Activated T-helper 1 cell treated with anti-CD3 and anti-CD28 coated beads, Interleukin-2, amount 50 U/mL, for 16 hours (primary cell): ENCODE measurements around the gene TCP1.
"Not testable (repeated sequence)": the region's sequence is repeated elsewhere in the genome, so short reads cannot be mapped to it uniquely, and the experiment has no call there.

ENCODE experiments used
- DNase-seq, 2 donors: peaks; one replicate each; pipeline ENCODE4 v3.0.0-alpha.2; 2020; ENCODE audit warnings: low read depth in 1 of 2, low spot score in 1 of 2

The TCP1 gene

DNA sequence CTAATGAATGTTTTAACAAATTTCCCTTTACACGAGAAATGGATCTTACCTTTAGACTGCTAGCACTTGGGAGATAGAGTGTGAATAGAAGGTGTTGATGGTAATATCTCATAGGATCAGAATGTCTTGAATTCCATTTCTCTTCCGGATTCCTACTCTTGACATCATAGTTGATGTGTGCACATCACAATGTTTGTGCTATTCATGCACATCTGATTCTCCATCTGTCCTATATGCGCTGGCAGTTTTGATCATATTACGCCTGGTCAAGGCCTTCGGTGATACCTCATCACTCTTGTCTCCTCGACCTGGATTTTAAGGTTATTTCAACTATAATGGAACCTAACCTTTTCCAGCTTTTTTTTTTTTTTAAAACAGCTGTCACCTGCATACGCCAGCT is 44.3 kb downstream of the TCP1 start:
- no peak for DNase-seq

DNA sequence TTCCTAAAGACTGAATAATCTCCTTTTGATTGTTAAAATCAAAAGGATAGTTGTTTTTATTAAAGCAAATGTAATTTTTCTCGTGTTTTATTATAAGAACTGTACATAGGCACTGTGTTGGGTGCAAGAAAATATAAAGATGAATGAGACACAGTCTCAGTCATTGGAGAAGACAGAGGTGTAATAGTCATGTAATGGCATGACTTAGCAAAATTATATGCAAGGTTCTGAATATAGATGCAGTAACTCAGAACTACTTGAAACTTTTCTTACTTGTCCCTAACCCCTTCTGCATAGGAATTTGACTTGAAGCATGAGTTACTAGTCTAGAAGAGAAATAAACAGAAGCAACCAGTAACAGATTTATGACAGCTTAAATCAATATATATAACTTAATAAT is 47.2 kb downstream of the TCP1 start:
- no peak for DNase-seq

DNA sequence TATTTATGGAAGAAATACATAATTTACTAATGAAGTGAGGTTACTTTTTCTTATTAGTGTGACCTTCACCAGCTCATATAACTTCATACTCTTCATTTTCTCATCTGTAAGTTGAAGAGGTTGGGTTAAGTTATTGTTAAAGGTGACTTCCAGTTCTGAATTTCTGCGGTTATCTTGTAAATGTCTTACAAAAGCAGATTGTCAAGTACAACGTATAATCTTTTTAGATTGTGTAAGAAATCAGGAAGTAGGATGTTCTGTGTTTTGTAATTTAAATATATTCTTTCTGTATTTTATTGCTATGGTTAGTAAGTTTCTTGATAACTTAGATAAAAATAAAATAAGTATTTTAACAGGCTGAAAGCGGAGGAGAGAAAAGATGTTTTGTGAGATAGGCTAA is 50.1 kb downstream of the TCP1 start:
- DNase-seq, result no peak

DNA sequence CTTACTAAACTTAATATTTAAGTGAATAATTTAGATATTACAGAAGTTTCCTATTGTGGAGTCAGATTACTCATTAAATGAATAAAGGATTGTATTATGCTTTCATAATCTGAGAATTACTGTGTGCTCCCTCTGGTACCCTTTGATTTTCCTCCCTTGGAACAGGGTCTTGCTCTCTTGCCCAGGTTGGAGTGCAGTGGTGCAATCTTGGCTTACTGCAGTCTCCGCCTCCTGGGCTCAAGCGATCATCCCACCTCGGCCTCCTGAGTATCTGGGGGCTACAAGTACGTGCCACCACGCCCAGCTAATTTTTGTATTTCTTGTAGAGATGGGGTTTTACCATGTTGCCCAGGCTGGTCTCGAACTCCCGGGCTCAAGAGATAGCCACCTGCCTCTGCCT is 52.5 kb downstream of the TCP1 start:
- DNase-seq, result no peak

DNA sequence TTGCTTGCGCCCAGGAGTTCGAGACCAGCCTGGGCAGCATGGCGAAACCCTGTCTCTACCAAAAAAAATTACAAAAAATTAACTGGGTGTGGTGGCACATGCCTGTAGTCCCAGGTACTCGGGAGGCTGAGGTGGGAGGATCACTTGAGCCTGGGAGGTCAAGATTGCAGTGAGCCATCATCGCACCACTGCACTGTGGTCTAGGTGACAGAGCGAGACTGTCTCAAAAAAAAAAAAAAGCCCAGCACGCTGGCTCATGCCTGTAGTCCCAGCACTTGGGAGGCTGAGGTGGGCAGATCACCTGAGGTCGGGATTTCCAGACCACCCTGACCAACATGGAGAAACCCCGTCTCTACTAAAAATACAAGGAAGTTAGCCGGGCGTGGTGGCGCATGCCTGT is 56.0 kb downstream of the TCP1 start:
- not testable (repeated sequence) for DNase-seq

DNA sequence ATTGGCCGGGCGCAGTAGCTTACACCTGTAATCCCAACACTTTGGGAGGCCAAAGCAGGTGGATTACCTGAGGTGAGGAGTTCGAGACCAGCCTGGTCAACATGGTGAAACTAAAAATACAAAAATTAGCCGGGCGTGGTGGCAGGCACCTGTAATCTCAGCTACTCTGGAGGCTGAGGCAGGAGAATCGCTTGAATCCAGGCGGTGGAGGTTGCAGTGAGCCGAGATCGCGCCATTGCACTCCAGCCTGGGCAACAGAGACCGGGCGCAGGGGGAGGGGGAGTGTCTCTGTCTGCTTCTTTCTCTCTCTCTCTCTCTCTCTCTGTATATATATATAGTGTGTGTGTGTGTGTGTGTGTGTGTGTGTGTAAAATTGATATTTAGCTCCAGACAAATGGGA is 56.9 kb downstream of the TCP1 start:
- DNase-seq, result not testable (repeated sequence)

DNA sequence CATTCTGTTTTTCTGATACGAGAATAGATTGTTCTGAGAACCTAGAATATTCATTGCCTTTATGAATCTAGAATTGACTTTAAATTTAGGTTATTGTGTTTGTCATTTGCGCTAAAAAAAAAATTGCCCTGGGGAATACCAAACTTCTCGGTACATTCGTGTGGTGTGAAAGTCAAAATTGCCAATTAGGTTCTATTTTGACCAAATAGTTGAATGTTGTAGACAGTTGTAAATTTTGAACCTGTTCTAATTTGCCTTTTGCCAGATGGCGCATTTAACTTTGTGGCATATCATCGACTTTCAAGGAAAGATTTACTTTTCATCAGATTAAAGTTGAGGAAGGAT is 59.1 kb downstream of the TCP1 start:
- no peak for DNase-seq

DNA sequence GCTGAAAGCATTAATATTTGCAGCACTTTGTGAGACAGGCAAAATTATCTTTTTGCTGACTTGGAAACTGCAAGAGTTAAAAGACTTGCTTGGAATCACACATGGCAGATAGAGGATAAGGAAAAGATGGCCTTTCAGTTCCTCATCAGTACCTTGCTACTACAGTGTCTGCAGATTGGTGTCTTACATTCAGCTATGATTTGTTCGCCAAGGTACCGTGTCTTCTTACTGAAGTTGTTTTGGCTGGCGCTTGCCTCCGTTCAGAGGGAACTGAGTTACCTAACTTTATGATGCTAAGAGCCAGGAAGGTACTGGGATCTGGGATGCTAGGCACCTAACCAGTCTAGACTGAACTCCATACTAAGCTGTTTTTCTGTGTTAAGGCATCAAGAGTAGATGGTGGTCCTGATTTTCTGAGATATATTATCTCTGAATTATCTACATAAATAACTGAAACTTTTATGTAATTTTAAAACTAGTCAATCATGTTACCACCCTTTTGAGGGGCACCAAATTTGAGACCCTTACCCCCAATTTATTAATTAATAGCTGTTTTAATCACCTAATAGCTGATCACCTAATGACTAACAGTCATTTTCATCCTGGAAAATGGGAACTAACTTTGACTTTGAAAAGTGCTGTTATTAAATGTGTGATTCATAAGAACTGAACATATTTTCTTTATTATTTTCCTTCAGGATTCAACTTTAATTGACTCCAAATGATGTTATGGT is 59.6 kb downstream of the TCP1 start:
- no peak for DNase-seq

DNA sequence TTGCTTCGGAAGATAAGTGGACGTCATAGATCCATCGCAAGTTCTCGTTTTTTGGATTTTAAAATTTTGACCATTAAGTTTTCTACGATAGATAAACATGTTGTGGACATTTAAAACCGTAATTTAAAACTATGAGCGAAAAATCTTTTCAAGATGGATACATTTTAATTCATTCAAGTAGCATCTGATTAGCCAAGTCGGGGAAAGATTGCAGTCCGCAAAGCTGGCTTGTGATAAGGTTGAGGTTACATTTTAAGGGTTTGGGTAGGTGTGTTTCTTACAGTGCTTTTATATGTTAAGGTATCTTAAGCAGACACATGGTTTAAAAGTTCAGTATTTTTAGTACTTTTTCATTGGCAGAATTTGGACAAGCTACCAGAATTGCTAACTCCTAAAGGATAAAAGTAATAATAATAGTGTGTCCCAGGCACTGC is 60.9 kb downstream of the TCP1 start:
- DNase-seq, result no peak
